Activated CD4-positive, alpha-beta memory T cell treated with anti-CD3 and anti-CD28 coated beads, Interleukin-2, amount 10 ng/mL, durations not matched to agents 7 days and 5 days (primary cell): ENCODE measurements around the gene ENTREP3. TPM values are rescaled to one million over a fixed set of nuclear protein-coding genes. Genes with fewer than 3 reads are reported as not detected.
A peak's percentile ranks its signal among the peaks of the same experiment; 100 is the strongest.
"Not testable (repeated sequence)": the region's sequence is repeated elsewhere in the genome, so short reads cannot be mapped to it uniquely, and the experiment has no call there.

Experiments
- CTCF ChIA-PET: fragments of 350-600 bp; sonication (Branson Sonifier 250); formaldehyde crosslinking; loops from one replicate; lab custom pipeline; 2021; ENCODE audit warnings: antibody characterized with exemption, inconsistent platforms; lab: Charles Lee
- POLR2A ChIA-PET: fragments of 350-600 bp; sonication (Branson Sonifier 250); formaldehyde crosslinking; loops from one replicate; lab custom pipeline; 2021; ENCODE audit warnings: antibody characterized with exemption; lab: Charles Lee
- DNase-seq: peaks from one replicate; pipeline ENCODE4 v3.0.0-alpha.2; 2020
- H3K27ac Mint-ChIP-seq: one replicate; pipeline ENCODE4 v1.8.0; 2021; ENCODE audit warnings: mild to moderate bottlenecking, mixed read lengths
- H3K27me3 Mint-ChIP-seq: one replicate; pipeline ENCODE4 v1.8.0; 2021; ENCODE audit warnings: mixed read lengths
- H3K36me3 Mint-ChIP-seq: one replicate; pipeline ENCODE4 v1.8.0; 2021; ENCODE audit warnings: low read depth, mixed read lengths
- H3K4me1 Mint-ChIP-seq: one replicate; pipeline ENCODE4 v1.8.0; 2021; ENCODE audit warnings: mixed read lengths
- H3K4me3 Mint-ChIP-seq: one replicate; pipeline ENCODE4 v1.8.0; 2021; ENCODE audit warnings: mild to moderate bottlenecking, mixed read lengths
- H3K9me3 Mint-ChIP-seq: one replicate; pipeline ENCODE4 v1.8.0; 2021; ENCODE audit warnings: mixed read lengths
- total RNA-seq, 2 experiments: library from RNA; stranded (reverse); gene quantifications; one replicate each; pipeline ENCODE4 v1.2.3, GENCODE V29; 2021

Gene ENTREP3
- total RNA-seq, 2 experiments from 2014 or later, result 26.3 to 27.3 TPM

DNA sequence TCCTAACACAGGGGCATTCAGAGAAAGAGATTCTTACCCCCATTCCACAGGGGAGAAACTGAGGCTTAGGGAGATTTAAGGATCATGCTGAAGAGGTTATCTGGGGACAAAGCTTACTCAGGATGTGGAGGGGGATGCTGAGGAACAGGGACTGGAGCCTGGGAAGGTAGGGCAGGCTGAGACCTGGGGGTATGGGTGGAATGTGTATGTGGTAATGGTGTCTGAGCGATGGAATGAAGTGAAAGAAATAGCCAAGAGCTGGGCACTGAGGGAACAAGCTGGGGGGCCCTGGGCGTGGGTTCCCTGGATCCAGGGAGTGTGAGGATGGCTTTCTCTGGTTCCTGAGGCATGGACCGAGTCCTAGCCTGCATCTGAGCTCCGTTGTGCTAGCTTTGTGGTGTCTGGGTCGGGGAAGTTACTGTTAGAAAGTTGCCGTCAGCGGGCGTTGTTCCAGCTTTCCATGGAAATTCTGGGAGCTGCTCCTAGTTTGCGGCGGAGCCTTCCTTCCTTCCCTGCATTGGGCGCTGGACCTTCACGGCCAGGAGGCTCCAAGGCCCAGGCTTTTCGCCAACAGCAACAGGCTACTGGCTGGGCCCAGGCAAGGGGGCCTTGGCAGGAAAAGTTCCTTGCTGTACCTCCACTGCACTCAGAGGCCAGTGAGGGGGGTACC is 43.8 kb downstream of the ENTREP3 start:
- CTCF ChIA-PET, DNase-seq, H3K4me3 Mint-ChIP-seq, H3K9me3 Mint-ChIP-seq, H3K27me3 Mint-ChIP-seq, H3K27ac Mint-ChIP-seq: not testable (repeated sequence)
- Mint-ChIP-seq H3K36me3 (peaks cover 30% of the 10 kb centered on the region), H3K4me1 (peaks cover 53% of the 10 kb centered on the region)
- POLR2A ChIA-PET, result interaction anchor here (0.9 kb wide), 1 partner anchor 11 kb away, joined by 3 read pairs; no protein-coding TSS in a partner anchor

DNA sequence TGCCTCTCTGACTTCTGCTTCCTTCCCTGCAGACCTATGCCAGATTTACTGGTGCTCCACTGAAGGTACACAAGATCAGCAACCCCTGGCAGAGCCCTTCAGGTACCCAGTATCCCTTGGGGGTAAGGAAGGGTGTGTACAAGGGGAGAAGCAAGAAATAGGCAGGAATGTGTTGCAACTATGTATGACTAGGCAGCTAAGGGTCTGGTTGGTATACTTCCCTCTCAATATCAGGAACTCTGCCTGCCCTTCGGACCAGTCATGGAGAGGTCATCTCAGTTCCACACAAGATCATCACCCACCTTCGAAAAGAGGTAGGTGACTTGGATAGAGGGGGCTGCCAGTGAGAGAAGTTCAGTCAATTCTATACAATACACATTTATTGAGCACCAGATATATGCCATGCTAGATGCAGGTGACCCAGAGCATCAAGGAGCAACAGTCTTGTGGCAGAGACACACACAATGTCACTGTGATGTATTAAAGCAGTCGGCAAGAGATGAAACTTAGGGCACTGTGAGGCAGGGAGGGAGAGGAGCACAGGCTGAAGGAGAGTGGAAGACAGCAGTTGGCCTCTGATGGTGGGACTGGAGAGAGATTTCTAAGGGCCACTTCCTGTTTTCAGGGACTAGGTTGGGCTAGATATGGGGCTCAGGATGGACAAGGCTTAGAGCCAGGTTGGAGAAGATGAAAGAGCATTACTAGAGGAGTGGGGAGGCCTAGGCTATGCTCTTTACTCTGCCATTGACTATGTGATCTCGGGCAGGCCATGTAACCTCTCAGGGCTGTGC is 44.8 kb downstream of the ENTREP3 start:
- Mint-ChIP-seq H3K27ac (peak overlapping the region; percentile 8), H3K27me3 (no peaks in the 10 kb centered on the region), H3K4me1 (peaks cover 49% of the 10 kb centered on the region), H3K9me3 (no peaks in the 10 kb centered on the region), H3K36me3 (peaks cover 20% of the 10 kb centered on the region), H3K4me3 (peak overlapping the region; percentile 85)
- CTCF ChIA-PET, result interaction anchor here (1.4 to 2.3 kb wide), 2 partner anchors 14 to 38 kb away, joined by 3 to 13 read pairs; partner anchors contain the start of gene KRTCAP2
- POLR2A ChIA-PET, result interaction anchor here (1.5 to 4.8 kb wide), 7 partner anchors 14 to 113 kb away, joined by 3 to 87 read pairs (median 26); a partner anchor contains a TSS
- DNase-seq, result no peak

DNA sequence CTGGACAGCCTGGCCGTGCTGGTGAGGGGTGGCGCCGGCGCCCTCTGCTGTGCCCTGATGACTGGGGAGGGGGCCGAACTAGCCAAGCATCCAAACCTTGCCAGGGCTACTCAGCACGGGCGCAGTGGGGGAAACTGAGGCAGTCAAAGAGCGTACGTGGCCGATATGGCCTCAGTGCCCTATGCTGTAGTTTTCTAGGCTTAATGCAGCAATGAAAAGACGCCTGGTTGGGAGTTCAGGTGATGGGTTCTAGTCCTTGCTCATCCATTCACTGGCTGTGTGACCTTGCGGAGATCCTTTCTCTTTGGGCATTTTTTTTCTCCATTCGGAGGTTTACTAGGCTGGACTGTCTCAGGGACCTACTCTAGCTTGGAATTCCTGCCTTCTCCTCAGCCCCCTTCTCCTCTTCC is 46.0 kb downstream of the ENTREP3 start:
- Mint-ChIP-seq H3K27me3 (no peaks in the 10 kb centered on the region), H3K36me3 (peaks cover 12% of the 10 kb centered on the region), H3K4me1 (peaks cover 40% of the 10 kb centered on the region), H3K9me3 (no peaks in the 10 kb centered on the region), H3K4me3 (peak overlapping the region; percentile 85), H3K27ac (peak overlapping the region; percentile 74)
- CTCF ChIA-PET, result interaction anchor here (0.6 to 5.1 kb wide), 9 partner anchors 15 to 527 kb away, joined by 3 to 58 read pairs (median 3); partner anchors contain the start of gene KRTCAP2
- DNase-seq, result no peak
- POLR2A ChIA-PET, result interaction anchor here (0.7 to 4.8 kb wide), 13 partner anchors 10 to 116 kb away, joined by 3 to 87 read pairs (median 12); partner anchors contain the start of genes CLK2, KRTCAP2 and TRIM46

DNA sequence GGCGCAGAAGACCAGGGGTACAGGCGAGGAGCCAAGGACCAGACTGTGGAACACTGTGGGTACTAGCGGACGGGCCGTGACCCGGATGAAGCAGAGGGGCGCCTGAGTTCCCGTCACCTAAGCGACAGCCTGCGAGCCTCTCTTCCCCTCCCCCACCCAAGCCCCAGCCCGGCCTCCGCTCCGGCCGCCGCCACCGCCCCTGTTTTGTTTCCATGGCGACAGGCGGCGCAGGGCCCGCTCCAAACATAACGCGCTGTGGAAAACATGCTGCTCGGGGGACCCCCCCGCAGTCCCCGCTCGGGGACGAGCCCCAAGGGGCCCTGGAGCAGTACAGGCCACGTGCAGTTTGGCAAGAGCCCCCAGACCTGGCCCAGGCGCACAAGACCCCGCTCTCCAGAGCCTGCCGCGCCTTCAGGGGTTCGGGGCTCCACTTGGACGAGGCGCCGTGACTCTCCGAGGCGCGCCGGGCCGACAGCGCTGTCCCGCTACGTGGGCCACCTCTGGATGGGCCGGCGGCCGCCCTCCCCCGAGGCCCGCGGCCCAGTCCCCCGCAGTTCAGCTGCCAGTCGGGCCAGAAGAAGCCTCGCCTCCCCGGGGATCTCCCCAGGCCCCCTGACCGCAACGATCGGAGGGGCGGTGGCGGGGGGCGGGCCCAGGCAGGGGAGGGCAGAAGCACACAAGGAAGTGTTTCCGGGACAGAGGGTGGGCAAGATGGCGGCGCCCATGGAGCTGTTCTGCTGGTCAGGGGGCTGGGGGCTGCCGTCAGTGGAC is 46.6 kb downstream of the ENTREP3 start, which contains the start of gene MTX1:
Gene MTX1, plus strand, starts transcription at position 155 of the 771 bp plus-strand sequence. Its CDS starts 110 bp downstream, at position 265.
- no peaks in the 10 kb centered on the region for H3K9me3 Mint-ChIP-seq
- no peaks in the 10 kb centered on the region for H3K27me3 Mint-ChIP-seq
- POLR2A ChIA-PET, result interaction anchor here (1.0 to 4.8 kb wide), 14 partner anchors 11 to 116 kb away, joined by 3 to 87 read pairs (median 14); partner anchors contain the start of genes CLK2, KRTCAP2 and TRIM46
- CTCF ChIA-PET, result interaction anchor here (0.6 to 5.1 kb wide), 14 partner anchors 11 to 527 kb away, joined by 3 to 58 read pairs (median 4); partner anchors contain the start of gene KRTCAP2
- H3K4me3 Mint-ChIP-seq, result peak within 1 kb of the TSS; percentile 85
- peaks cover 40% of the 10 kb centered on the region for H3K4me1 Mint-ChIP-seq
- peaks cover 12% of the 10 kb centered on the region for H3K36me3 Mint-ChIP-seq
- H3K27ac Mint-ChIP-seq, result peak within 1 kb of the TSS; percentile 80
- peak; percentile 89 for DNase-seq

- CTCF ChIA-PET, result interaction anchor here (0.9 to 5.1 kb wide), 12 partner anchors 11 to 116 kb away, joined by 3 to 58 read pairs (median 10); partner anchors contain the start of genes KRTCAP2, RUSC1 and SCAMP3
- Mint-ChIP-seq H3K9me3 (no peaks in the 10 kb centered on the region), H3K27me3 (no peaks in the 10 kb centered on the region), H3K36me3 (peaks cover 12% of the 10 kb centered on the region), H3K4me1 (peaks cover 40% of the 10 kb centered on the region), H3K27ac (peak within 1 kb of the TSS; percentile 80), H3K4me3 (peak within 1 kb of the TSS; percentile 85)
- no peak for DNase-seq
- POLR2A ChIA-PET, result interaction anchor here (0.6 to 4.8 kb wide), 11 partner anchors 11 to 1074 kb away, joined by 3 to 87 read pairs (median 15); partner anchors contain the start of genes KRTCAP2, SMG5 and TRIM46
Observed at GRCh38 chr1:155207806-155208540, 47.3 kb downstream of the ENTREP3 start, which contains the start of gene THBS3. Gene THBS3, minus strand, starts transcription at chr1:155207897. Its CDS starts 21 bp downstream, at chr1:155207876.

GRCh38 chr1:155206891-155207805 is 48.1 kb downstream of the ENTREP3 start:
- Mint-ChIP-seq H3K27me3 (no peaks in the 10 kb centered on the region), H3K27ac (peak overlapping the region; percentile 79), H3K4me1 (peaks cover 40% of the 10 kb centered on the region), H3K36me3 (peaks cover 12% of the 10 kb centered on the region), H3K9me3 (no peaks in the 10 kb centered on the region), H3K4me3 (peak overlapping the region; percentile 62)
- CTCF ChIA-PET, result interaction anchor here (0.8 to 5.1 kb wide), 18 partner anchors 9 to 117 kb away, joined by 3 to 58 read pairs (median 8); partner anchors contain the start of genes KRTCAP2, RUSC1 and SCAMP3
- POLR2A ChIA-PET, result interaction anchor here (0.6 to 4.8 kb wide), 16 partner anchors 8 to 1075 kb away, joined by 3 to 87 read pairs (median 4); partner anchors contain the start of genes CLK2, KRTCAP2, SMG5 and TRIM46
- peak; percentile 92 for DNase-seq

DNA sequence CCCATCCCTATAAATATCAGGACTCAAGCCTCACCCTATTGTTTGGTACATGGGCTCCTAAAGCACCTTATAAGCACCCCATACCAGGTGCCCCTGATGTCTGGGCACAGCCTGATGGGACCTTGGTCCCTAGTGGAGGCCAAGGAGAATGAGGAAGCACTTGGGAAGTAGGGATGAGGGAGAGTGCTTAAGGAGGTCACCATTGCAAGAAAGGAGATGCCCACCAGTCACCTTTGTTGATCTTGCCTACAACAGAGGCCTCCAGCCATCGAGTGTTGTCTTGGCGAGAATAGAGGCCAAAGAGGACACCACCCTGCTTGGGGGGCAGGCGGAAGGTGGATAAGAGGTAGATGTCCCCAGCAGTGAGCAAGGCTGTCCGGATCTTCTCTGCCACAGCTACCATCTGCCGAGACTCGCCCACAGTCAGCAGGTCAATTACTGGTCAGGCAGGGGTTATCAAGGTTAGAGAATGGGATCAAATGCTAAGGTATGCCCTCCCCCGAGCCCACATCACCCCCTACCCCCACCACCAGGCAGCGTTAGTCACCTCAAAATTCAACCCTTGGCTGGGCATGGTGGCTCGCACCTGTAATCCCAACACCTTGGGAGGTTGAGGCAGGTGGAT is 49.2 kb downstream of the ENTREP3 start:
- no peak overlapping the region for H3K4me3 Mint-ChIP-seq
- H3K4me1 Mint-ChIP-seq, result peaks cover 37% of the 10 kb centered on the region
- H3K36me3 Mint-ChIP-seq, result peaks cover 7% of the 10 kb centered on the region

GRCh38 chr1:155205035-155205434 is 50.2 kb downstream of the ENTREP3 start:
- CTCF ChIA-PET, result interaction anchor here (1.1 to 5.1 kb wide), 2 partner anchors 11 to 22 kb away, joined by 4 to 58 read pairs; no protein-coding TSS in a partner anchor
- H3K27ac Mint-ChIP-seq, result no peak overlapping the region
- H3K9me3 Mint-ChIP-seq, result no peaks in the 10 kb centered on the region
- DNase-seq, result no peak
- H3K27me3 Mint-ChIP-seq, result no peaks in the 10 kb centered on the region
- H3K4me1 Mint-ChIP-seq, result peaks cover 27% of the 10 kb centered on the region
- POLR2A ChIA-PET, result interaction anchor here (3.8 kb wide), 1 partner anchor 11 kb away, joined by 20 read pairs; no protein-coding TSS in a partner anchor
- no peak overlapping the region for H3K4me3 Mint-ChIP-seq
- peaks cover 4% of the 10 kb centered on the region for H3K36me3 Mint-ChIP-seq

More for the DNA sequence above, 49.2 kb downstream of the ENTREP3 start:
- DNase-seq, result no peak
- Mint-ChIP-seq H3K9me3 (no peaks in the 10 kb centered on the region), H3K27ac (no peak overlapping the region), H3K27me3 (no peaks in the 10 kb centered on the region)
- POLR2A ChIA-PET, result interaction anchor here (4.8 kb wide), 1 partner anchor 12 kb away, joined by 87 read pairs; no protein-coding TSS in a partner anchor
- CTCF ChIA-PET, result interaction anchor here (1.1 to 5.1 kb wide), 7 partner anchors 9 to 38 kb away, joined by 3 to 58 read pairs (median 8); a partner anchor contains a TSS

DNA sequence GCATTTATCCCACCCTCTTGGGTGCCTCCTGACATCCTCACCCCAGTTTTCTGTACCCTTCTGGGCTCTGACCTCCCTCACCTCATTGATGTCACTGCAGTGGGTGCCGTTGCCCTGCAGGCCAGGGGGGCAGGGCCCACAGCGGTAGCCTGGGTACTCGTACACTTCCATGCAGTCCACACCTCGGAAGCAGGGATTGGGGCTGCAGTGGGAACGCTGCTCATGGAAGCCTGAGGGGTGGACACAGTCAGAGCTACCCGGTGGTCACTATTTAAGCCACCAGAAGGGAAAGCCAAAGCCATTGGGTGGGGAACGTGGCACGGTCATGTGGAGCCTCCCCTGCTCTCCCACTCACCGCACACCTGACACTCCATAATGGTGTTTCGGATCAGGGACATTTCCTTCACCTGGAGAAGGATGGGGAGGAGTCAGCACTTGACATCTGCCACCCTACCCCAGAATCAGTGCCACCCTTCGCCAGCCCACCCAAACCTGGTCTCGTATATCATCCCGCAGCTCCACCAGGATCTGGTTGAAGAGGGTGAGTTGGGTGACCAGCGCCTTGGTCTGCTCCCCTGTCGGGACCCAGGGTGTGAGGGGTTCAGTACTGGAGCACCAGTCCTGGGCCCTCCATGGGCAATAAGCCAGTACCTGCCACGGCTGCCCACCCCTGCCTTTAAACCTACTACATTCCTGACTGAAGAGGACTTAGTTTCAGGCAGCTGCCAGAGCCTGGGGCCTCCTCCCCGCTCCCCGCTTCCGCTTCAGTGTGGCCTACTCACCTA is 52.4 kb downstream of the ENTREP3 start:
- no peak overlapping the region for H3K27ac Mint-ChIP-seq
- CTCF ChIA-PET, result interaction anchor here (1.1 to 2.4 kb wide), 5 partner anchors 9 to 41 kb away, joined by 3 to 7 read pairs (median 4); partner anchors contain the start of gene KRTCAP2

More for the DNA sequence above, 52.4 kb downstream of the ENTREP3 start:
- Mint-ChIP-seq H3K36me3 (peaks cover 8% of the 10 kb centered on the region), H3K9me3 (no peaks in the 10 kb centered on the region), H3K4me1 (peaks cover 13% of the 10 kb centered on the region), H3K27me3 (no peaks in the 10 kb centered on the region), H3K4me3 (no peak overlapping the region)
- DNase-seq, result no peak
- POLR2A ChIA-PET, result interaction anchor here (1.5 to 3.8 kb wide), 3 partner anchors 9 to 47 kb away, joined by 3 to 20 read pairs (median 5); no protein-coding TSS in a partner anchor
